GM21528 (cell line): ENCODE measurements around the gene OR5M8.

Experiments
- ATAC-seq: cut with Tn5 transposase; IDR thresholded peaks from one replicate; pipeline ENCODE4 v1.9.1; 2021; ENCODE audit warnings: mild to moderate bottlenecking, moderate library complexity; ENCODE audit not compliant: unreplicated experiment, low FRiP score

OR5M8 gene

GRCh38 chr11:56491270-56491669 lies at the start of gene OR5M8:
TSS of gene OR5M8 (minus strand) at chr11:56491370. CDS start at chr11:56491370, 0 bp downstream.
- no peak for ATAC-seq

DNA sequence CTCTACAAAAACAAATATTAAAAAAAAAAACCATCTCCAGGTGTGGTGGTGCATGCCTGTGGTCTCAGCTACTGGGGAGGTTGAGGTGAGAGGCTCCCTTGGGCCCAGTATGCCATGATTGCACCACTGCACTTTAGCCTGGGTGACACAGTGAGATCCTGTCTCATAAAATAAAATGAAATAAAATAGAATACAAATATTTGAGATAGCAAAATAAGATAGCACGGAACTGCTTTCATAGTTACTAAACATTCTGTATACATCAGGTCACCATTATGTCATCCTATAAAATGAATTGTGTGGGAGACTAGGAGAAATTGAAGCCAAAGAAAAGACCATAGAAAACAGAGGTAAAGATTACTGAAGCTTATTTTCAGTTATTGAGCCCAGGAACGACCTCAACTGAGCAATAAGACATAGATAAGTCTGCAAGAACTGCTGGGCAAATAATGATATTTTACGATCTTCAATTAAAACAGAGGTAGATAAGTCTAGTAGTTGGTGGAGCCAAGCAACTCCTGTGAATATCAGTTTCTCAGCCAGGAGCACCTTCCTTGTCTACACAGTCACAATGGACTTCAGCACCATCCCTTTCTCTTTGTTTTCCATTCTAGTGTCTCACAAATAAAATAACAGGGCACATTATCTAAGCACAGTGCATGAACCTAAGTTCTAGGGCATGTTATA lies 42.0 kb upstream of the OR5M8 start:
- ATAC-seq = no peak

DNA sequence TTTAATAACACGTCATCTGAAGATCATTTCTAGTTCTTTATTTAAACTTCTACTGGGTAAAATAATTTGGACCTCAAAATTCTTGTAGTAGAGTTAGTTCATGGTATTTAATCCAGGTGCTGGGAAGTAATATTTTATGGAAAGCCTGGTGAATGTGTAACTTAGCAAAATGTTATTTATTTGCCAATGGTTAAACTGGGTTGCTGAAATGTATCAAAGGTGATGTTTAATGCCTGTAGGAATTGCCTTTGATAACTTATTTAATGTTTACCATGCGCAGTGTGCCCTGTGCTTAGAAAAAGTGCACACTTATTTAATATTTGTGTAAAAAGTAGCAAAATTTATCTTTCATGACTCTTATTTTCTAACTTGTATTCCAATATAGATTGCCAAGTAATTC lies 40.7 kb upstream of the OR5M8 start:
- no peak for ATAC-seq

- no peak for ATAC-seq
Observed at GRCh38 chr11:56522008-56522407, 30.8 kb upstream of the OR5M8 start.

DNA sequence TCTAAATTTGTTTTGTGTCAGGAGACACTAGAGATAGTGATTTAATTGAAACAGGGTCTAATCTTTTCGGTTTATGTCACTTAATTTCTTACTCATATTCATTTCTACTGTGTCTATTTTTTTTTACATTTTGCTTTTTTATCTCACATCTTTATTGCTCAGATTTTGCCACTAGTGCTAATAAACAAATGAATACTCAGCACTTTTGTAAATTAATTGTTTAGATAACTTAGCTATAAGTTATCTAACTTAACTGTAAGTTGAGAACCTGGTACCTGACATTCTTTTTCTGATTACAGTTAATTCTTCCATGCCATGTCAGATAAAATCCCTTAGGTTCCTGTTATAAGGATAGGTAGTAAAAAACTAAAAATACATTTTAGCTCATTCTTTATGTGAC lies 22.1 kb upstream of the OR5M8 start:
- ATAC-seq = no peak

- no peak for ATAC-seq
Observed at GRCh38 chr11:56509439-56509838, 18.3 kb upstream of the OR5M8 start.

DNA sequence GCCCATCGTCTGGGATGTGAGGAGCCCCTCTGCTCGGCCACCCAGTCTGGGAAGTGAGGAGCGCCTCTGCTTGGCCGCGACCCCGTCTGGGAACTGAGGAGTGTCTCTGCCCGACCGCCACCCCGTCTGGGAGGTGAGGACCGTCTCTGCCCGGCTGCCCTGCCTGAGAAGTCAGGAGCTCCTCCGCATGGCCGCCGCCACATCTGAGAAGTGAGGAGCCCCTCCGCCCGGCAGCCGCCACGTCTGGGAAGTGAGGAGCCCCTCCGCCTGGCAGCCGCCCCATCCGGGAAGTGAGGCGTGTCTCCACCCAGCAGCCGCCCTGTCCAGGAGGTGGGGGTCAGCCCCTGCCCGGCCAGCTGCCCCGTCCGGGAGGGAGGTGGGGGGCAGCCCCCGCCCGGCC lies 5.8 kb upstream of the OR5M8 start:
- no peak for ATAC-seq

GRCh38 chr11:56495117-56495516 lies 3.9 kb upstream of the OR5M8 start:
- no peak for ATAC-seq

GRCh38 chr11:56486801-56487200 lies 4.4 kb downstream of the OR5M8 start:
- no peak for ATAC-seq

- no peak for ATAC-seq
Observed at GRCh38 chr11:56474729-56475235, 16.4 kb downstream of the OR5M8 start.

GRCh38 chr11:56473252-56473651 lies 17.9 kb downstream of the OR5M8 start, which contains the start of gene OR5M3:
TSS of gene OR5M3 (minus strand) at chr11:56473352. CDS start at chr11:56470497, 2,855 bp downstream.
- ATAC-seq = no peak

DNA sequence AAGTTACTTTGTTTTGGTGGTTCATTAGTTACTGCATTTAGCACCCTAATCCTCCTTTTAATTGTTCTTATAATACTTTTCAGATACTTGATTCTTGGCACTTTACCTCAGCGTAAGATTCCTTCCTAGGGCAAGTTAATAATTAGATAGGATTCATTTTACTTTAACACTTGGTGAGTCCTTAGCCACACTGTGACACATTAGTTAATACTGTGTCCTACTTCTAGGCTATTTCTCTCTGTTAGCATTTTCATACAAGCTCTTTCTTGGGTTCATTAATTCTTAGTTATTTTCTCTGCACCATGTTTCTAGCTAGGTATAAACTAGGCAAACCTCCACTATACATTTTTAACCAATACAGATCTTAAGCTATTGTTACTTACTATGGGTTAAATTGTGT lies 34.1 kb downstream of the OR5M8 start:
- ATAC-seq = no peak

DNA sequence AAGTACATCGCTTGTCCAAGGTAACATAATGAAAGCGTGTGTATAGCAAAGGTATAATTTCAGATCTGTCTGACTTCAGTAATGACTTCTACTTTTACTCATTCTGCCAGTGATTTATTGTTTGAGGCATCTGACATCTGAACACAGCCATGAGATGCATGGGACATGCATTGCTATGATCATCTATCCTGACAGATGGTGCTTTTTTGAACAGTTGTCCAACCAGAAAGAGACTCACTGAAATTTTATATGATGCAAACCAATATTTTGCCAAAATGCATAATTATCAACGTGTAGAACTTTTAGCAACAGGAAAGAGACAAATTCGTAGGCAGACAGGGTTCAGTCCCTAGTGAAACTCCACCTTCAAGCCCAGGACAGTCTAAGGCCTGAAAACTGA lies 37.6 kb downstream of the OR5M8 start:
- ATAC-seq = no peak
